ENCODE data around the gene BTN3A1. TPM values are rescaled to one million over a fixed set of nuclear protein-coding genes. Genes with fewer than 3 reads are reported as not detected.
A peak's percentile ranks its signal among the peaks of the same experiment; 100 is the strongest.

Gene BTN3A1
- total RNA-seq, 3 donors from 2014 or later (not counting 1 experiment from before 2014, with no cell fraction given): 285 to 373 (median 348) TPM

DNA sequence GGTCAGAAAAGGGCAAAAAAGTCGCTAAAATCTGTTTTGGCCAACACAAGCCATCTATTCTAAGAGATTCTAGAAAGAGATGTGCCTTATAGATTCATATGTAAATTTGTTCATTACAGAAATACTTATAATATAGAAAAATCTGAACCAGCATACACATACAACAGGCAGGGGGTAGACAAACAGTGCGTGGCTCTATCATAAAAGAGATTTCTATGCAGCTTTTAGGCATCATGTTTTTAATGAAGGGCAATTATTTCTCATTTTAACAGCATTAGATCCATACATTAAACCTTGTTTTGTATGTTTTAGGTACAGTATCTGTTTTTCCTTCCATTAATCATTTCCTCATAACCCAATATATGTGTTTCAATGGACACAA is 38.9 kb downstream of the BTN3A1 start:
- intact Hi-C loops (cut with micrococcal nuclease): loop anchor here (1.0 to 5.0 kb wide), 2 partner anchors 32 to 39 kb away; partner anchors contain the start of gene BTN3A1
- H3K9me3 ChIP-seq (ENCODE audit: control insufficient read depth, insufficient read depth, low read length): no peaks in the 10 kb centered on the region
- Mint-ChIP-seq H3K27me3 (ENCODE audit: low read depth in 2 of 2) (no peaks in the 10 kb centered on the region), H3K4me3 (peak overlapping the region; percentile 97), H3K36me3 (peaks cover 20% of the 10 kb centered on the region), H3K4me1 (peaks cover 55 to 58% of the 10 kb centered on the region in 2 donors), H3K9me3 (no peaks in the 10 kb centered on the region), H3K27ac (peak overlapping the region; percentile 99 to 100)
- peaks cover 24% of the 10 kb centered on the region for H3K4me1 ChIP-seq (ENCODE audit: control insufficient read depth, insufficient read depth, low read length)
- H3K27ac ChIP-seq (ENCODE audit: low read length): peak overlapping the region; percentile 97
- no peak for ATAC-seq
- H3K36me3 ChIP-seq (ENCODE audit: control insufficient read depth, insufficient read depth, low read length): peaks cover 13% of the 10 kb centered on the region
- no CpG with 5 or more reads among the region's 2 CpGs for WGBS (ENCODE audit: insufficient coverage)
- TF ChIP-seq, protein P1, sequence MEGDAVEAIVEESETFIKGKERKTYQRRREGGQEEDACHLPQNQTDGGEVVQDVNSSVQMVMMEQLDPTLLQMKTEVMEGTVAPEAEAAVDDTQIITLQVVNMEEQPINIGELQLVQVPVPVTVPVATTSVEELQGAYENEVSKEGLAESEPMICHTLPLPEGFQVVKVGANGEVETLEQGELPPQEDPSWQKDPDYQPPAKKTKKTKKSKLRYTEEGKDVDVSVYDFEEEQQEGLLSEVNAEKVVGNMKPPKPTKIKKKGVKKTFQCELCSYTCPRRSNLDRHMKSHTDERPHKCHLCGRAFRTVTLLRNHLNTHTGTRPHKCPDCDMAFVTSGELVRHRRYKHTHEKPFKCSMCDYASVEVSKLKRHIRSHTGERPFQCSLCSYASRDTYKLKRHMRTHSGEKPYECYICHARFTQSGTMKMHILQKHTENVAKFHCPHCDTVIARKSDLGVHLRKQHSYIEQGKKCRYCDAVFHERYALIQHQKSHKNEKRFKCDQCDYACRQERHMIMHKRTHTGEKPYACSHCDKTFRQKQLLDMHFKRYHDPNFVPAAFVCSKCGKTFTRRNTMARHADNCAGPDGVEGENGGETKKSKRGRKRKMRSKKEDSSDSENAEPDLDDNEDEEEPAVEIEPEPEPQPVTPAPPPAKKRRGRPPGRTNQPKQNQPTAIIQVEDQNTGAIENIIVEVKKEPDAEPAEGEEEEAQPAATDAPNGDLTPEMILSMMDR (IDR thresholded peaks at IDR 0.05): no peak
- DNase-seq: no peak
- peak overlapping the region; percentile 90 for H3K4me3 ChIP-seq (ENCODE audit: low read length)
- no peaks in the 10 kb centered on the region for H3K27me3 ChIP-seq (ENCODE audit: control insufficient read depth, insufficient read depth, low read length)

DNA sequence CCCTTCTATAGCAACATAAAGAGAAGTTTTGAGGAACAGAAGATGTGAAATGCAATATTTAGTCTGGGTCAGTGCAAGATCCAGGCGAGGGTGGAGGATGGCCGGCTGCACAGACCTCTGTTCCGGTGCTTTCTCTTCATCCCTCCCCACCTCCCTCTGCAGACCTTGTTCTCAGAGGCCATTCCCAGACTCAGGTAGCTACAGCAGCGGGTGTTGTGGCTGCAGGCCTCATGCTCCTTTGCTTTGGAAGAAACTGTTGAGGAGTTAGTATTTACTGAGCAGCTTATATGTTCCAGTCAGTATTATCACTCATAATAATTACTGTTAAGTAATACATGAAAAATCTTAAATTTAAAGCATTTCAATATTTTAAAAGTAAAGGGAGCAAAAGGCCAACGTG is 39.9 kb downstream of the BTN3A1 start:
- no peaks in the 10 kb centered on the region for H3K27me3 ChIP-seq (ENCODE audit: control insufficient read depth, insufficient read depth, low read length)
- 83% methylated on average over 2 of the region's 5 CpGs for WGBS (ENCODE audit: insufficient coverage)
- intact Hi-C loops (cut with micrococcal nuclease): loop anchor here (5.0 kb wide), 1 partner anchor 40 kb away; the partner anchor contains the start of gene BTN3A1
- peak overlapping the region; percentile 17 for H3K27ac ChIP-seq (ENCODE audit: low read length)
- peaks cover 63 to 65% of the 10 kb centered on the region in 2 donors for H3K4me1 Mint-ChIP-seq
- H3K27ac Mint-ChIP-seq: peak overlapping the region; percentile 99 to 100
- no peaks in the 10 kb centered on the region for H3K27me3 Mint-ChIP-seq (ENCODE audit: low read depth in 2 of 2)
- TF ChIP-seq, protein P1 (IDR thresholded peaks at IDR 0.05): no peak
- H3K4me3 ChIP-seq (ENCODE audit: low read length): peak overlapping the region; percentile 90
- H3K4me3 Mint-ChIP-seq: peak overlapping the region; percentile 97
- H3K4me1 ChIP-seq (ENCODE audit: control insufficient read depth, insufficient read depth, low read length): peaks cover 29% of the 10 kb centered on the region
- DNase-seq (peak in 1 of 2 donors; percentile 44), ATAC-seq (no peak)
- peaks cover 20% of the 10 kb centered on the region for H3K36me3 ChIP-seq (ENCODE audit: control insufficient read depth, insufficient read depth, low read length)
- no peaks in the 10 kb centered on the region for H3K9me3 Mint-ChIP-seq
- peaks cover 20% of the 10 kb centered on the region for H3K36me3 Mint-ChIP-seq
- no peaks in the 10 kb centered on the region for H3K9me3 ChIP-seq (ENCODE audit: control insufficient read depth, insufficient read depth, low read length)

DNA sequence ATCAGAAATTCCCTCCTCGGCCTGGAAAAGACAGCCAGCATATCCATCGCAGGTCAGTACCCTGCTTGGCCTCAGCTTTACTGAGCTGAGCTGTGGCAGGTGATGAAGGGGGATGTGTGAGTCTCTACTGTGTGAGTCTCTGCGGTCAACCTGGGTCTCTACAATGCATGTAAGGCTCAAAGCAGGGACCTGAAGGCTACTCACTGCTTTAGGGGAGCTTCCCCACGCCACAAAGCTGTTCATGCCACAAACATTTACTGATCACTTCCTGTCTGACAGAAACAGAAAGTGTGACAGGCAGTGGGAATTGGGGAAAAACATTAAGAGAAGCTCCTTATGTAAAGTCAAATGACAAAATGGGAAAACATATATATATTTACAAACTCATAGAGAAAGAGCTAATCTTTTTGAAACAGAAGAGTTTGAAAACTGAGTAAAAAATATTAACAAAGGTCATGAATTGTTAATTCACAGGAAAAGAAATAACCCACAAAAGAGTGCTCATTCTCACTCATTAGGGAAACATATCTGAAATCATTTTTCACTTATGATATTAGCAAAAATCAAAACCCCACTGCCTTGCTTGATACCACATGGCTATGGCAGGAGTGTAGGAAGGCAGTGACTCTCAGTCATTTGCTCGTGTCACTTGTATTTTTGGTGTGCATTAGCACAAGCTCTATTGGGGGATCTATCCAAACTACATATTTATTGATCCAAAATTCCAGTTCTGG is 44.0 kb downstream of the BTN3A1 start:
- H3K36me3 ChIP-seq (ENCODE audit: control insufficient read depth, insufficient read depth, low read length): peaks cover 58% of the 10 kb centered on the region
- ATAC-seq (peak; percentile 62 to 69 (median 65)), DNase-seq (peak in 1 of 2 donors; percentile 70)
- Mint-ChIP-seq H3K9me3 (no peaks in the 10 kb centered on the region), H3K27me3 (ENCODE audit: low read depth in 2 of 2) (no peaks in the 10 kb centered on the region), H3K27ac (peak overlapping the region; percentile 44 to 67), H3K36me3 (peaks cover 43% of the 10 kb centered on the region), H3K4me3 (no peak overlapping the region), H3K4me1 (peaks cover 46 to 47% of the 10 kb centered on the region in 2 donors)
- intact Hi-C loops (cut with micrococcal nuclease): no loop called here
- 91% methylated on average over 4 of the region's 5 CpGs for WGBS (ENCODE audit: insufficient coverage)
- H3K4me1 ChIP-seq (ENCODE audit: control insufficient read depth, insufficient read depth, low read length): peaks cover 24% of the 10 kb centered on the region
- H3K4me3 ChIP-seq (ENCODE audit: low read length): no peak overlapping the region
- H3K27ac ChIP-seq (ENCODE audit: low read length): peak overlapping the region; percentile 9
- H3K9me3 ChIP-seq (ENCODE audit: control insufficient read depth, insufficient read depth, low read length): no peaks in the 10 kb centered on the region
- TF ChIP-seq, protein P1 (IDR thresholded peaks at IDR 0.05): no peak
- no peaks in the 10 kb centered on the region for H3K27me3 ChIP-seq (ENCODE audit: control insufficient read depth, insufficient read depth, low read length)
